T-helper 2 cell treated with Interferon-gamma antibody and Interleukin-4, amounts not matched to agents 5 μg/mL and 100 μg/mL, for 36 hours (primary cell): Measurements from ENCODE around the gene GFRA4.

Source experiments
- DNase-seq: peaks from one replicate; pipeline ENCODE4 v3.0.0; 2021; ENCODE audit warnings: low spot score
- H3K27ac Mint-ChIP-seq: one replicate; pipeline ENCODE4 v1.8.0; 2021; ENCODE audit warnings: mild to moderate bottlenecking, mixed read lengths
- H3K27me3 Mint-ChIP-seq: one replicate; pipeline ENCODE4 v1.8.0; 2021; ENCODE audit warnings: low read depth, mixed read lengths
- H3K36me3 Mint-ChIP-seq: one replicate; pipeline ENCODE4 v1.8.0; 2021; ENCODE audit warnings: low read depth, mixed read lengths
- H3K4me1 Mint-ChIP-seq: one replicate; pipeline ENCODE4 v1.8.0; 2021; ENCODE audit warnings: low read depth, mixed read lengths
- H3K4me3 Mint-ChIP-seq: one replicate; pipeline ENCODE4 v1.8.0; 2022; ENCODE audit warnings: mild to moderate bottlenecking, moderate library complexity, mixed read lengths
- H3K9me3 Mint-ChIP-seq: one replicate; pipeline ENCODE4 v1.8.0; 2021; ENCODE audit warnings: mixed read lengths

The GFRA4 gene

GRCh38 chr20:3686867-3687321 lies 23.7 kb upstream of the GFRA4 start:
- H3K4me3 Mint-ChIP-seq, result no peak overlapping the region
- no peaks in the 10 kb centered on the region for H3K4me1 Mint-ChIP-seq
- DNase-seq, result no peak
- no peaks in the 10 kb centered on the region for H3K9me3 Mint-ChIP-seq
- H3K36me3 Mint-ChIP-seq, result no peaks in the 10 kb centered on the region
- peaks cover 33% of the 10 kb centered on the region for H3K27me3 Mint-ChIP-seq
- no peak overlapping the region for H3K27ac Mint-ChIP-seq

- Mint-ChIP-seq H3K9me3 (no peaks in the 10 kb centered on the region), H3K4me3 (no peak overlapping the region), H3K27me3 (peaks cover 33% of the 10 kb centered on the region), H3K36me3 (no peaks in the 10 kb centered on the region), H3K27ac (no peak overlapping the region), H3K4me1 (no peaks in the 10 kb centered on the region)
- no peak for DNase-seq
Measured at GRCh38 chr20:3686421-3686820, 23.2 kb upstream of the GFRA4 start.

- no peaks in the 10 kb centered on the region for H3K36me3 Mint-ChIP-seq
- H3K4me1 Mint-ChIP-seq, result no peaks in the 10 kb centered on the region
- H3K27me3 Mint-ChIP-seq, result peaks cover 42% of the 10 kb centered on the region
- DNase-seq, result no peak
- no peaks in the 10 kb centered on the region for H3K9me3 Mint-ChIP-seq
- no peak overlapping the region for H3K4me3 Mint-ChIP-seq
- no peak overlapping the region for H3K27ac Mint-ChIP-seq
Measured at GRCh38 chr20:3685341-3685740, 22.1 kb upstream of the GFRA4 start.

GRCh38 chr20:3681931-3682781 lies 19.0 kb upstream of the GFRA4 start, which contains the start of gene ADAM33:
TSS of gene ADAM33 (minus strand) at chr20:3682010. CDS start at chr20:3682004, 6 bp downstream.
- no peaks in the 10 kb centered on the region for H3K9me3 Mint-ChIP-seq
- H3K4me3 Mint-ChIP-seq, result no peak within 1 kb of the TSS
- H3K36me3 Mint-ChIP-seq, result no peaks in the 10 kb centered on the region
- no peaks in the 10 kb centered on the region for H3K4me1 Mint-ChIP-seq
- no peak for DNase-seq
- peaks cover 52% of the 10 kb centered on the region for H3K27me3 Mint-ChIP-seq
- H3K27ac Mint-ChIP-seq, result no peak within 1 kb of the TSS

GRCh38 chr20:3681352-3681930 lies 18.2 kb upstream of the GFRA4 start:
- no peaks in the 10 kb centered on the region for H3K9me3 Mint-ChIP-seq
- no peak for DNase-seq
- H3K27me3 Mint-ChIP-seq, result peaks cover 54% of the 10 kb centered on the region
- H3K27ac Mint-ChIP-seq, result no peak overlapping the region
- no peak overlapping the region for H3K4me3 Mint-ChIP-seq
- peaks cover 2% of the 10 kb centered on the region for H3K4me1 Mint-ChIP-seq
- H3K36me3 Mint-ChIP-seq, result no peaks in the 10 kb centered on the region

- no peaks in the 10 kb centered on the region for H3K9me3 Mint-ChIP-seq
- H3K4me3 Mint-ChIP-seq, result no peak overlapping the region
- H3K4me1 Mint-ChIP-seq, result peaks cover 2% of the 10 kb centered on the region
- H3K36me3 Mint-ChIP-seq, result no peaks in the 10 kb centered on the region
- DNase-seq, result no peak
- H3K27me3 Mint-ChIP-seq, result peaks cover 58% of the 10 kb centered on the region
- H3K27ac Mint-ChIP-seq, result no peak overlapping the region
Measured at GRCh38 chr20:3680701-3681351, 17.6 kb upstream of the GFRA4 start.

- Mint-ChIP-seq H3K27me3 (peaks cover 61% of the 10 kb centered on the region), H3K27ac (no peak overlapping the region), H3K36me3 (no peaks in the 10 kb centered on the region), H3K4me1 (peaks cover 2% of the 10 kb centered on the region), H3K4me3 (no peak overlapping the region), H3K9me3 (no peaks in the 10 kb centered on the region)
- DNase-seq, result no peak
Measured at GRCh38 chr20:3679749-3680700, 16.8 kb upstream of the GFRA4 start.

- Mint-ChIP-seq H3K4me3 (no peak overlapping the region), H3K27ac (no peak overlapping the region), H3K27me3 (peaks cover 62% of the 10 kb centered on the region), H3K9me3 (no peaks in the 10 kb centered on the region), H3K36me3 (no peaks in the 10 kb centered on the region), H3K4me1 (peaks cover 2% of the 10 kb centered on the region)
- DNase-seq, result no peak
Measured at GRCh38 chr20:3678856-3679720, 15.9 kb upstream of the GFRA4 start.

GRCh38 chr20:3678198-3678597 lies 15.0 kb upstream of the GFRA4 start:
- Mint-ChIP-seq H3K4me3 (no peak overlapping the region), H3K9me3 (no peaks in the 10 kb centered on the region), H3K27ac (no peak overlapping the region), H3K4me1 (peaks cover 2% of the 10 kb centered on the region), H3K36me3 (no peaks in the 10 kb centered on the region), H3K27me3 (peaks cover 59% of the 10 kb centered on the region)
- no peak for DNase-seq

- no peaks in the 10 kb centered on the region for H3K36me3 Mint-ChIP-seq
- H3K4me3 Mint-ChIP-seq, result no peak overlapping the region
- H3K27me3 Mint-ChIP-seq, result peaks cover 58% of the 10 kb centered on the region
- DNase-seq, result no peak
- no peak overlapping the region for H3K27ac Mint-ChIP-seq
- no peaks in the 10 kb centered on the region for H3K9me3 Mint-ChIP-seq
- H3K4me1 Mint-ChIP-seq, result peaks cover 4% of the 10 kb centered on the region
Measured at GRCh38 chr20:3677733-3678132, 14.5 kb upstream of the GFRA4 start.

- H3K4me1 Mint-ChIP-seq, result peaks cover 6% of the 10 kb centered on the region
- H3K9me3 Mint-ChIP-seq, result no peaks in the 10 kb centered on the region
- DNase-seq, result no peak
- H3K27me3 Mint-ChIP-seq, result peaks cover 50% of the 10 kb centered on the region
- no peak overlapping the region for H3K4me3 Mint-ChIP-seq
- H3K36me3 Mint-ChIP-seq, result no peaks in the 10 kb centered on the region
- H3K27ac Mint-ChIP-seq, result no peak overlapping the region
Measured at GRCh38 chr20:3674995-3675900, 12.0 kb upstream of the GFRA4 start.

- no peak for DNase-seq
- Mint-ChIP-seq H3K4me1 (peaks cover 6% of the 10 kb centered on the region), H3K9me3 (no peaks in the 10 kb centered on the region), H3K36me3 (no peaks in the 10 kb centered on the region), H3K27me3 (peaks cover 50% of the 10 kb centered on the region), H3K4me3 (no peak overlapping the region), H3K27ac (no peak overlapping the region)
Measured at GRCh38 chr20:3674447-3674846, 11.2 kb upstream of the GFRA4 start.
